HFFc6 (cell line): ENCODE measurements around the gene NEDD4. TPM values are rescaled to one million over a fixed set of nuclear protein-coding genes. Genes with fewer than 3 reads are reported as not detected.

ENCODE experiments used
- DNase-seq: peaks from one replicate; pipeline ENCODE4 v3.0.0-alpha.2; 2018
- H3K27ac Mint-ChIP-seq: 2 replicates; pipeline ENCODE4 v1.8.0; 2020; ENCODE audit warnings: mild to moderate bottlenecking, mixed read lengths
- H3K27me3 Mint-ChIP-seq: 2 replicates; pipeline ENCODE4 v1.8.0; 2021; ENCODE audit warnings: mild to moderate bottlenecking, moderate library complexity, mixed read lengths; ENCODE audit not compliant: insufficient read depth
- H3K36me3 Mint-ChIP-seq: 2 replicates; pipeline ENCODE4 v1.8.0; 2021; ENCODE audit warnings: low read depth, mixed read lengths
- H3K4me1 Mint-ChIP-seq: 2 replicates; pipeline ENCODE4 v1.8.0; 2020; ENCODE audit warnings: low read depth, mixed read lengths
- H3K4me3 Mint-ChIP-seq: 2 replicates; pipeline ENCODE4 v1.8.0; 2020; ENCODE audit warnings: mild to moderate bottlenecking, moderate library complexity, mixed read lengths
- H3K9me3 Mint-ChIP-seq: 2 replicates; pipeline ENCODE4 v1.8.0; 2020; ENCODE audit warnings: mild to moderate bottlenecking, mixed read lengths
- CTCF ChIP-seq: fragments of 200-600 bp; sonication (generic); IDR thresholded peaks from 2 replicates; pipeline ENCODE4 v1.5.0; 2021; ENCODE audit warnings: antibody characterized with exemption, mild to moderate bottlenecking
- long read RNA-seq: library from polyadenylated mRNA; unstranded; transcript quantifications from one replicate; pipeline ENCODE4 v2.0.0, GENCODE V29; 2019
- total RNA-seq, 6 experiments: library from RNA; stranded (reverse); fragmentation: NEBNext Ultra II Directional; extraction: Animal tissue kit (Norgen Biotek cat#: 25700); gene quantifications; 2 replicates in 1 of 6; 3 replicates in 5 of 6; pipeline ENCODE4 v1.2.3, GENCODE V29; 2021

NEDD4 gene
- total RNA-seq: 10 to 100 TPM; 27.0 to 37.7 (median 34.0) TPM
- long read RNA-seq, full-length matches to known transcripts: 9 of 20 reads
- long read RNA-seq, partial matches to known transcripts: 7 of 20 reads
- long read RNA-seq, other reads (novel, unspliced or antisense): 4 of 20 reads

GRCh38 chr15:55993111-55993803 lies at the start of gene NEDD4:
NEDD4 (minus strand) TSS chr15:55993612; CDS start chr15:55993555, 57 bp downstream.
- peak within 1 kb of the TSS; percentile 89 for H3K27ac Mint-ChIP-seq
- TF ChIP-seq CTCF: peak; percentile 66
- H3K27me3 Mint-ChIP-seq: peaks cover 2% of the 10 kb centered on the region; the same call in 1 of the 2 replicates
- peaks cover 34% of the 10 kb centered on the region for H3K4me1 Mint-ChIP-seq
- DNase-seq: peak; percentile 82
- no peaks in the 10 kb centered on the region for H3K9me3 Mint-ChIP-seq
- H3K4me3 Mint-ChIP-seq: peak within 1 kb of the TSS; percentile 97
- peaks cover 12% of the 10 kb centered on the region for H3K36me3 Mint-ChIP-seq

GRCh38 chr15:56042498-56042897 lies 49.1 kb upstream of the NEDD4 start:
- H3K36me3 Mint-ChIP-seq: peaks cover 9% of the 10 kb centered on the region; the same call in 1 of the 2 replicates
- no peak for DNase-seq
- H3K27me3 Mint-ChIP-seq: peaks cover 3% of the 10 kb centered on the region
- peaks cover 77% of the 10 kb centered on the region for H3K4me1 Mint-ChIP-seq
- no peak overlapping the region for H3K27ac Mint-ChIP-seq
- H3K9me3 Mint-ChIP-seq: no peaks in the 10 kb centered on the region
- no peak for TF ChIP-seq CTCF
- no peak overlapping the region; the same call in 1 of the 2 replicates for H3K4me3 Mint-ChIP-seq

GRCh38 chr15:56042031-56042430 lies 48.6 kb upstream of the NEDD4 start:
- Mint-ChIP-seq H3K4me1 (peaks cover 73% of the 10 kb centered on the region), H3K27ac (no peak overlapping the region), H3K4me3 (no peak overlapping the region; the same call in 1 of the 2 replicates), H3K36me3 (peaks cover 9% of the 10 kb centered on the region; the same call in 1 of the 2 replicates), H3K9me3 (no peaks in the 10 kb centered on the region), H3K27me3 (peaks cover 3% of the 10 kb centered on the region)
- no peak for DNase-seq
- TF ChIP-seq CTCF: no peak

- Mint-ChIP-seq H3K27ac (peak overlapping the region; percentile 82), H3K9me3 (no peaks in the 10 kb centered on the region), H3K4me1 (peaks cover 71% of the 10 kb centered on the region), H3K27me3 (peaks cover 3% of the 10 kb centered on the region), H3K4me3 (peak overlapping the region; percentile 43), H3K36me3 (0 out of 2 replicates have a peak, but pooled peaks cover 4% of the 10 kb centered on the region)
- TF ChIP-seq CTCF: no peak
- peak; percentile 87 for DNase-seq
Measured at GRCh38 chr15:56040081-56041035, 46.9 kb upstream of the NEDD4 start.

GRCh38 chr15:56038707-56039106 lies 45.3 kb upstream of the NEDD4 start:
- Mint-ChIP-seq H3K27me3 (no peaks in the 10 kb centered on the region; the same call in none of the 2 replicates), H3K9me3 (no peaks in the 10 kb centered on the region), H3K36me3 (0 out of 2 replicates have a peak, but pooled peaks cover under 1% of the 10 kb centered on the region), H3K4me3 (no peak overlapping the region), H3K4me1 (peaks cover 54% of the 10 kb centered on the region), H3K27ac (peak overlapping the region; percentile 67; the same call in 1 of the 2 replicates)
- no peak for DNase-seq
- no peak for TF ChIP-seq CTCF
